Endodermal cell (in vitro differentiated cells): Measurements from ENCODE around the gene ZBED4. TPM values are rescaled to one million over a fixed set of nuclear protein-coding genes. Genes with fewer than 3 reads are reported as not detected.

Experiments used
- DNase-seq: peaks from one replicate; pipeline ENCODE4 v3.0.0-alpha.2; 2017
- H3K27ac ChIP-seq: 2 replicates; pipeline ENCODE4 v1.5.1; 2013; ENCODE audit warnings: mild to moderate bottlenecking, low read depth, low read length, moderate library complexity
- H3K27me3 ChIP-seq: 2 replicates; pipeline ENCODE4 v1.6.1; 2013; ENCODE audit warnings: mild to moderate bottlenecking, low read length, moderate library complexity; ENCODE audit not compliant: insufficient read depth, control insufficient read depth, poor library complexity, severe bottlenecking
- H3K36me3 ChIP-seq: 2 replicates; pipeline ENCODE4 v1.7.0; 2013; ENCODE audit warnings: mild to moderate bottlenecking, low read length, moderate library complexity; ENCODE audit not compliant: control insufficient read depth, insufficient read depth
- H3K4me1 ChIP-seq: one replicate; pipeline ENCODE4 v1.7.0; 2013; ENCODE audit warnings: low read length; ENCODE audit not compliant: control insufficient read depth, insufficient read depth
- H3K4me3 ChIP-seq: 2 replicates; pipeline ENCODE4 v1.5.1; 2013; ENCODE audit warnings: mild to moderate bottlenecking, low read length, moderate library complexity
- H3K9ac ChIP-seq: 2 replicates; pipeline ENCODE4 v1.6.1; 2013; ENCODE audit warnings: mild to moderate bottlenecking, low read length, moderate library complexity; ENCODE audit not compliant: poor library complexity, severe bottlenecking; ENCODE audit errors: extremely low read depth
- H3K9me3 ChIP-seq: 2 replicates; pipeline ENCODE4 v1.6.1; 2013; ENCODE audit warnings: mild to moderate bottlenecking, low read length, moderate library complexity; ENCODE audit not compliant: control insufficient read depth
- H3K27ac Mint-ChIP-seq: 2 replicates; pipeline ENCODE4 v1.8.0; 2020; ENCODE audit warnings: mixed read lengths
- H3K27me3 Mint-ChIP-seq: 2 replicates; pipeline ENCODE4 v1.8.0; 2021; ENCODE audit warnings: mild to moderate bottlenecking, mixed read lengths; ENCODE audit not compliant: insufficient read depth
- H3K36me3 Mint-ChIP-seq: 2 replicates; pipeline ENCODE4 v1.8.0; 2020; ENCODE audit warnings: low read depth, mixed read lengths
- H3K4me1 Mint-ChIP-seq: 2 replicates; pipeline ENCODE4 v1.8.0; 2020; ENCODE audit warnings: mixed read lengths
- H3K4me3 Mint-ChIP-seq: 2 replicates; pipeline ENCODE4 v1.8.0; 2020; ENCODE audit warnings: mild to moderate bottlenecking, moderate library complexity, mixed read lengths
- H3K9me3 Mint-ChIP-seq: 2 replicates; pipeline ENCODE4 v1.8.0; 2020; ENCODE audit warnings: mild to moderate bottlenecking, mixed read lengths
- WGBS, 2 experiments: methylation state at CpG; one replicate each; pipeline versions ENCODE4 v1.1.5 to v1.1.7; 2013; ENCODE audit warnings: missing lambda C conversion rate in 2 of 2, mixed read lengths in 1 of 2; ENCODE audit not compliant: insufficient coverage in 1 of 2, insufficient read length in 1 of 2; 5-methylcytosine and 5-hydroxymethylcytosine counted together
- total RNA-seq, 2 donors: library from RNA; stranded (reverse); fragmentation: NEBNext Ultra II Directional in 1 of 2; extraction: Animal tissue kit (Norgen Biotek cat#: 25700) in 1 of 2; gene quantifications; 2 replicates in 1 of 2; 3 replicates in 1 of 2; pipeline ENCODE4 v1.2.1, GENCODE V29; 2021
- TF ChIP-seq, protein P1 (sequence below): fragments of 200-600 bp; sonication (generic); conservative IDR thresholded peaks from 2 replicates; pipeline ENCODE4 v1.5.0; 2021; ENCODE audit warnings: antibody characterized with exemption, mild to moderate bottlenecking

Gene ZBED4
- total RNA-seq, 2 donors from 2014 or later = 22.0 to 26.6 TPM

- Histone ChIP-seq H3K9ac (no peak overlapping the region), H3K9me3 (peaks cover 40% of the 10 kb centered on the region), H3K4me3 (no peak overlapping the region), H3K4me1 (no peaks in the 10 kb centered on the region), H3K27me3 (no peaks in the 10 kb centered on the region), H3K27ac (no peak overlapping the region), H3K36me3 (peaks cover 75% of the 10 kb centered on the region)
- Mint-ChIP-seq H3K27ac (no peak overlapping the region), H3K27me3 (no peaks in the 10 kb centered on the region), H3K9me3 (peaks cover 34% of the 10 kb centered on the region), H3K4me3 (no peak overlapping the region), H3K4me1 (no peaks in the 10 kb centered on the region), H3K36me3 (peaks cover 92% of the 10 kb centered on the region)
- WGBS, 2 experiments = 95 to 100% methylated on average over 4 to 5 of the region's 5 CpGs
- TF ChIP-seq, protein P1, sequence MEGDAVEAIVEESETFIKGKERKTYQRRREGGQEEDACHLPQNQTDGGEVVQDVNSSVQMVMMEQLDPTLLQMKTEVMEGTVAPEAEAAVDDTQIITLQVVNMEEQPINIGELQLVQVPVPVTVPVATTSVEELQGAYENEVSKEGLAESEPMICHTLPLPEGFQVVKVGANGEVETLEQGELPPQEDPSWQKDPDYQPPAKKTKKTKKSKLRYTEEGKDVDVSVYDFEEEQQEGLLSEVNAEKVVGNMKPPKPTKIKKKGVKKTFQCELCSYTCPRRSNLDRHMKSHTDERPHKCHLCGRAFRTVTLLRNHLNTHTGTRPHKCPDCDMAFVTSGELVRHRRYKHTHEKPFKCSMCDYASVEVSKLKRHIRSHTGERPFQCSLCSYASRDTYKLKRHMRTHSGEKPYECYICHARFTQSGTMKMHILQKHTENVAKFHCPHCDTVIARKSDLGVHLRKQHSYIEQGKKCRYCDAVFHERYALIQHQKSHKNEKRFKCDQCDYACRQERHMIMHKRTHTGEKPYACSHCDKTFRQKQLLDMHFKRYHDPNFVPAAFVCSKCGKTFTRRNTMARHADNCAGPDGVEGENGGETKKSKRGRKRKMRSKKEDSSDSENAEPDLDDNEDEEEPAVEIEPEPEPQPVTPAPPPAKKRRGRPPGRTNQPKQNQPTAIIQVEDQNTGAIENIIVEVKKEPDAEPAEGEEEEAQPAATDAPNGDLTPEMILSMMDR = no peak
- DNase-seq = no peak
Observed at GRCh38 chr22:49889071-49889470, 35.4 kb downstream of the ZBED4 start.

DNA sequence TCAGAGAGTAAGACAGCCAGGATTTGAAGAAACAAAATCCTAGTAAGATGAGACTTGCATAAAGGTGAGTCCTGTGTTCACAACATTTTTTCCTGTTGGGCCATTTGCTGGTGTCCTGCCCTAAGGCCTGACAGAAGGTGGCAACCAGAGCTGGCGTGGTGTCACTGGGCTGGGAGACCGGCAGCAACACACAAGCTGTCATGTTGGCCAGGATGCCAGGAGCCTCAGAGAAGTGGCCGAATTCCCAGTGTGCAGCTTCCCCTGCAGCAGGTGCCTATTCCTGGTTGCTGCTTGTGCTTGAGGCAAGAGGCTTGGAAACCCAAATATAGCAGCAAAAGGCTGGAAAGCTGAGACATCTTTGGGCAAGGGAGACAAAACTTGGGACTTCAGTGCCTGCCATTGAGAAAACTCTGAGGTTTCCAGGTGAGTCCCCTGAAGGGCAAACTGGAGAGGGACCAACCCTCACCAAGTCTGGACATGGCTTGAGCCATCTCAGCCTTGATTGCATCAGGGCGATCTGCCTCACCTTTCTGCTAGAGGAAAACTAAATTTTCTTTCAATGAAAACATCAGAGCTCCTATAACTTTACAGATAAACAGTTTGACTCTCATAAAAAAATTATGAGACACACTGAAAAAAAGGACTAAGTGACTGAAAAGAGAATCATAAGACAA lies 38.7 kb downstream of the ZBED4 start:
- WGBS, 2 experiments = 87 to 100% methylated on average over 4 of the region's 4 CpGs
- Mint-ChIP-seq H3K4me1 (no peaks in the 10 kb centered on the region), H3K9me3 (peaks cover 57% of the 10 kb centered on the region), H3K4me3 (no peak overlapping the region), H3K27me3 (no peaks in the 10 kb centered on the region), H3K36me3 (peaks cover 75% of the 10 kb centered on the region), H3K27ac (no peak overlapping the region)
- peaks cover 42% of the 10 kb centered on the region for H3K36me3 ChIP-seq
- no peaks in the 10 kb centered on the region for H3K4me1 ChIP-seq
- DNase-seq = no peak
- H3K9me3 ChIP-seq = peaks cover 50% of the 10 kb centered on the region
- H3K9ac ChIP-seq = no peak overlapping the region
- H3K27ac ChIP-seq = no peak overlapping the region
- no peaks in the 10 kb centered on the region for H3K27me3 ChIP-seq
- no peak overlapping the region for H3K4me3 ChIP-seq
- TF ChIP-seq, protein P1 = no peak

- H3K4me3 Mint-ChIP-seq = no peak overlapping the region
- no peak for DNase-seq
- no peak overlapping the region for H3K9ac ChIP-seq
- no peaks in the 10 kb centered on the region for H3K4me1 Mint-ChIP-seq
- H3K9me3 Mint-ChIP-seq = peaks cover 58% of the 10 kb centered on the region
- peaks cover 45% of the 10 kb centered on the region for H3K9me3 ChIP-seq
- no peak overlapping the region for H3K4me3 ChIP-seq
- H3K36me3 Mint-ChIP-seq = peaks cover 68% of the 10 kb centered on the region
- H3K4me1 ChIP-seq = no peaks in the 10 kb centered on the region
- no peak overlapping the region for H3K27ac Mint-ChIP-seq
- peaks cover 35% of the 10 kb centered on the region for H3K36me3 ChIP-seq
- no peak overlapping the region for H3K27ac ChIP-seq
- no peaks in the 10 kb centered on the region for H3K27me3 ChIP-seq
- TF ChIP-seq, protein P1 = no peak
- whole genome bisulfite sequencing, 2 experiments = 81% methylated on average over 4 of the region's 4 CpGs
- no peaks in the 10 kb centered on the region for H3K27me3 Mint-ChIP-seq
Observed at GRCh38 chr22:49893025-49893424, 39.4 kb downstream of the ZBED4 start.
